Neural cell (in vitro differentiated cells): ENCODE measurements around the gene RTN4R. TPM values are rescaled to one million over a fixed set of nuclear protein-coding genes. Genes with fewer than 3 reads are reported as not detected.

Source experiments
- H2AFZ ChIP-seq: fragments of 200-600, 300-800 bp; sonication (generic), shearing (Covaris generic); 2 replicates; pipeline ENCODE4 v1.6.0; 2014; ENCODE audit warnings: low read depth, mild to moderate bottlenecking, antibody characterized with exemption, low read length, moderate library complexity
- H3F3A ChIP-seq: fragments of 200-600 bp; shearing (Covaris generic); 2 replicates; pipeline ENCODE4 v1.6.1; 2016; ENCODE audit warnings: mild to moderate bottlenecking, moderate library complexity, mixed read lengths, antibody characterized with exemption, low read length; ENCODE audit not compliant: insufficient read depth, poor library complexity, severe bottlenecking
- H3K27ac ChIP-seq: fragments of 200-600, 300-800 bp; sonication (generic), shearing (Covaris generic); 2 replicates; pipeline ENCODE4 v1.5.1; 2014; ENCODE audit warnings: mild to moderate bottlenecking, low read length, moderate library complexity
- H3K27me3 ChIP-seq: fragments of 300-800, 200-600 bp; sonication (generic), shearing (Covaris generic); 2 replicates; pipeline ENCODE4 v1.6.0; 2014; ENCODE audit warnings: mild to moderate bottlenecking, low read depth, low read length, moderate library complexity; ENCODE audit not compliant: insufficient read depth
- H3K36me3 ChIP-seq: fragments of 300-800, 200-600 bp; sonication (generic), shearing (Covaris generic); 2 replicates; pipeline ENCODE4 v1.5.1; 2014; ENCODE audit warnings: mild to moderate bottlenecking, antibody characterized with exemption, low read length, moderate library complexity; ENCODE audit not compliant: insufficient read depth
- H3K4me2 ChIP-seq: fragments of 300-800, 200-600 bp; sonication (generic), shearing (Covaris generic); 2 replicates; pipeline ENCODE4 v1.6.0; 2014; ENCODE audit warnings: mild to moderate bottlenecking, low read length
- H3K4me3 ChIP-seq: fragments of 300-800, 200-600 bp; sonication (generic), shearing (Covaris generic); 2 replicates; pipeline ENCODE4 v1.5.1; 2014; ENCODE audit warnings: mild to moderate bottlenecking, low read length, moderate library complexity
- H3K79me2 ChIP-seq: fragments of 200-600 bp; shearing (Covaris generic); replicated peaks from 2 replicates; pipeline ENCODE4 v1.6.0; 2014; ENCODE audit warnings: mild to moderate bottlenecking, low read length, moderate library complexity; ENCODE audit not compliant: insufficient read depth
- H3K9ac ChIP-seq: fragments of 300-800, 200-600 bp; sonication (generic), shearing (Covaris generic); 2 replicates; pipeline ENCODE4 v1.6.1; 2016; ENCODE audit warnings: mild to moderate bottlenecking, low read length, mixed read lengths
- H3K9me2 ChIP-seq: fragments of 200-600 bp; shearing (Covaris generic); 2 replicates; pipeline ENCODE4 v1.6.1; 2016; ENCODE audit warnings: mild to moderate bottlenecking, low read length, mixed read lengths; ENCODE audit not compliant: insufficient read depth
- H3K9me3 ChIP-seq: fragments of 200-600, 300-800 bp; sonication (generic), shearing (Covaris generic); 2 replicates; pipeline ENCODE4 v1.6.1; 2016; ENCODE audit warnings: mild to moderate bottlenecking, mixed run types, low read length, moderate library complexity, mixed read lengths
- H4K20me1 ChIP-seq: fragments of 200-600 bp; shearing (Covaris generic); 2 replicates; pipeline ENCODE4 v1.6.1; 2016; ENCODE audit warnings: mild to moderate bottlenecking, mixed run types; ENCODE audit not compliant: insufficient read depth
- CTCF ChIP-seq: fragments of 450-650 bp; IDR thresholded peaks from 2 replicates; pipeline ENCODE4 v1.5.1; 2014; ENCODE audit warnings: antibody characterized with exemption, mild to moderate bottlenecking, moderate library complexity; ENCODE audit not compliant: poor library complexity, severe bottlenecking
- EP300 ChIP-seq: fragments of 450-650 bp; conservative IDR thresholded peaks from 2 replicates; pipeline ENCODE4 v1.6.1; 2014; ENCODE audit warnings: antibody characterized with exemption, mild to moderate bottlenecking, moderate library complexity; ENCODE audit not compliant: poor library complexity, severe bottlenecking
- EZH2 ChIP-seq: fragments of 200-600, 300-800 bp; shearing (Covaris generic), sonication (generic); IDR thresholded peaks from 2 replicates; pipeline ENCODE4 v1.6.1; 2014; ENCODE audit warnings: antibody characterized with exemption, low read length, borderline replicate concordance, mild to moderate bottlenecking; ENCODE audit not compliant: insufficient read depth, poor library complexity, severe bottlenecking
- MXI1 ChIP-seq: fragments of 450-650 bp; conservative IDR thresholded peaks from 2 replicates; pipeline ENCODE4 v1.6.1; 2014; ENCODE audit warnings: antibody characterized with exemption, mild to moderate bottlenecking; ENCODE audit not compliant: poor library complexity, severe bottlenecking
- POLR2AphosphoS5 ChIP-seq: IDR thresholded peaks from 2 replicates; pipeline ENCODE4 v1.6.1; 2012
- RAD21 ChIP-seq: fragments of 450-650 bp; conservative IDR thresholded peaks from 2 replicates; pipeline ENCODE4 v1.6.1; 2014; ENCODE audit warnings: antibody characterized with exemption, mild to moderate bottlenecking, moderate library complexity
- REST ChIP-seq: IDR thresholded peaks from 2 replicates; pipeline ENCODE4 v1.6.1; 2012; ENCODE audit warnings: borderline replicate concordance
- SMC3 ChIP-seq: fragments of 450-650 bp; conservative IDR thresholded peaks from 2 replicates; pipeline ENCODE4 v1.6.1; 2014; ENCODE audit warnings: antibody characterized with exemption, mild to moderate bottlenecking, moderate library complexity; ENCODE audit not compliant: poor library complexity
- TAF1 ChIP-seq: IDR thresholded peaks from 2 replicates; pipeline ENCODE4 v1.6.1; 2012; ENCODE audit warnings: low read depth
- polyA plus RNA-seq: library from polyadenylated mRNA; depleted of rRNA; stranded (reverse); fragments of >200 nt; gene quantifications from 2 replicates; pipeline ENCODE4 v1.2.3, GENCODE V29; 2014

Gene RTN4R
- polyA plus RNA-seq, 1 donor from 2014 or later = 13.6 TPM

- H3K9me2 ChIP-seq = no peaks in the 10 kb centered on the region
- no peaks in the 10 kb centered on the region for H3K36me3 ChIP-seq
Measured at GRCh38 chr22:20199413-20199842, 68.7 kb downstream of the RTN4R start.

GRCh38 chr22:20198557-20199319 is 69.4 kb downstream of the RTN4R start:
- no peaks in the 10 kb centered on the region for H3K79me2 ChIP-seq
- H3K9me3 ChIP-seq = no peaks in the 10 kb centered on the region
- no peak overlapping the region for H3K9ac ChIP-seq
- H3K36me3 ChIP-seq = no peaks in the 10 kb centered on the region
- H3K4me3 ChIP-seq = no peak overlapping the region
- H3K9me2 ChIP-seq = no peaks in the 10 kb centered on the region
- no peaks in the 10 kb centered on the region for H4K20me1 ChIP-seq
- no peak overlapping the region for H3K27ac ChIP-seq
- H3K27me3 ChIP-seq = peaks cover 3% of the 10 kb centered on the region
- H3F3A ChIP-seq = no peaks in the 10 kb centered on the region
- H3K4me2 ChIP-seq = no peak overlapping the region
- H2AFZ ChIP-seq = no peak overlapping the region
- no peak for TF ChIP-seq EP300
- TF ChIP-seq REST = no peak
- no peak for TF ChIP-seq RAD21
- no peak for TF ChIP-seq MXI1
- no peak for TF ChIP-seq TAF1
- no peak for TF ChIP-seq SMC3
- TF ChIP-seq POLR2AphosphoS5 = no peak

More at GRCh38 chr22:20199413-20199842, 68.7 kb downstream of the RTN4R start:
- Histone ChIP-seq H2AFZ (no peak overlapping the region), H3K27ac (no peak overlapping the region), H3K79me2 (no peaks in the 10 kb centered on the region), H3K4me2 (no peak overlapping the region), H4K20me1 (no peaks in the 10 kb centered on the region), H3K9me3 (no peaks in the 10 kb centered on the region), H3F3A (no peaks in the 10 kb centered on the region), H3K4me3 (no peak overlapping the region), H3K27me3 (peaks cover 3% of the 10 kb centered on the region), H3K9ac (no peak overlapping the region)
- no peak for TF ChIP-seq EP300
- TF ChIP-seq REST = no peak
- no peak for TF ChIP-seq SMC3
- TF ChIP-seq TAF1 = no peak
- TF ChIP-seq RAD21 = no peak
- no peak for TF ChIP-seq MXI1
- no peak for TF ChIP-seq EZH2
- no peak for TF ChIP-seq POLR2AphosphoS5
- TF ChIP-seq CTCF = no peak
